Measurements from ENCODE around the gene EVC. TPM values are rescaled to one million over a fixed set of nuclear protein-coding genes. Genes with fewer than 3 reads are reported as not detected.

Gene EVC
- total RNA-seq, 2 experiments from 2014 or later, result 0.69 to 1.3 TPM

- no peaks in the 10 kb centered on the region for H3K4me1 Mint-ChIP-seq
- no peaks in the 10 kb centered on the region for H3K27me3 Mint-ChIP-seq
- H3K4me3 Mint-ChIP-seq, result no peak overlapping the region
- H3K36me3 Mint-ChIP-seq (ENCODE audit: low read depth), result no peaks in the 10 kb centered on the region
- DNase-seq, result no peak
- CTCF ChIA-PET, result interaction anchor here (0.6 kb wide), 1 partner anchor 477 kb away, joined by 3 read pairs; no protein-coding TSS in a partner anchor
- H3K27ac Mint-ChIP-seq, result no peak overlapping the region
- POLR2A ChIA-PET, result no interaction called here
- no peaks in the 10 kb centered on the region for H3K9me3 Mint-ChIP-seq
These were observed 102.9 kb downstream of the EVC start for GRCh38 chr4:5813882-5814255.

- H3K4me1 Mint-ChIP-seq, result no peaks in the 10 kb centered on the region
- no peak overlapping the region for H3K27ac Mint-ChIP-seq
- H3K27me3 Mint-ChIP-seq, result no peaks in the 10 kb centered on the region
- POLR2A ChIA-PET, result no interaction called here
- no peak overlapping the region for H3K4me3 Mint-ChIP-seq
- no peaks in the 10 kb centered on the region for H3K9me3 Mint-ChIP-seq
- no peak for DNase-seq
- H3K36me3 Mint-ChIP-seq (ENCODE audit: low read depth), result no peaks in the 10 kb centered on the region
- CTCF ChIA-PET, result no interaction called here
These were observed 103.4 kb downstream of the EVC start for GRCh38 chr4:5814421-5814820.

GRCh38 chr4:5815641-5816040 is 104.6 kb downstream of the EVC start:
- Mint-ChIP-seq H3K4me3 (no peak overlapping the region), H3K27me3 (no peaks in the 10 kb centered on the region), H3K4me1 (no peaks in the 10 kb centered on the region), H3K9me3 (no peaks in the 10 kb centered on the region), H3K36me3 (ENCODE audit: low read depth) (no peaks in the 10 kb centered on the region), H3K27ac (no peak overlapping the region)
- ChIA-PET CTCF (no interaction called here), POLR2A (no interaction called here)
- DNase-seq, result no peak

- no peak for DNase-seq
- H3K27ac Mint-ChIP-seq, result no peak overlapping the region
- CTCF ChIA-PET, result no interaction called here
- no peaks in the 10 kb centered on the region for H3K9me3 Mint-ChIP-seq
- no peaks in the 10 kb centered on the region for H3K27me3 Mint-ChIP-seq
- POLR2A ChIA-PET, result no interaction called here
- H3K4me3 Mint-ChIP-seq, result no peak overlapping the region
- H3K36me3 Mint-ChIP-seq (ENCODE audit: low read depth), result no peaks in the 10 kb centered on the region
- no peaks in the 10 kb centered on the region for H3K4me1 Mint-ChIP-seq
These were observed 105.1 kb downstream of the EVC start for GRCh38 chr4:5816101-5816500.

GRCh38 chr4:5816851-5817375 is 105.9 kb downstream of the EVC start:
- Mint-ChIP-seq H3K36me3 (ENCODE audit: low read depth) (no peaks in the 10 kb centered on the region), H3K9me3 (no peaks in the 10 kb centered on the region), H3K27me3 (no peaks in the 10 kb centered on the region), H3K4me1 (no peaks in the 10 kb centered on the region), H3K4me3 (no peak overlapping the region), H3K27ac (no peak overlapping the region)
- no peak for DNase-seq
- ChIA-PET POLR2A (no interaction called here), CTCF (no interaction called here)

GRCh38 chr4:5821665-5822358 is 110.8 kb downstream of the EVC start:
- POLR2A ChIA-PET, result no interaction called here

GRCh38 chr4:5822619-5823018 is 111.6 kb downstream of the EVC start:
- no peak for DNase-seq
- H3K36me3 Mint-ChIP-seq (ENCODE audit: low read depth), result no peaks in the 10 kb centered on the region
- no peak overlapping the region for H3K4me3 Mint-ChIP-seq
- no peak overlapping the region for H3K27ac Mint-ChIP-seq
- peaks cover 37% of the 10 kb centered on the region for H3K4me1 Mint-ChIP-seq
- ChIA-PET POLR2A (no interaction called here), CTCF (no interaction called here)
- peaks cover 2% of the 10 kb centered on the region for H3K27me3 Mint-ChIP-seq
- H3K9me3 Mint-ChIP-seq, result no peaks in the 10 kb centered on the region

More at GRCh38 chr4:5821665-5822358, 110.8 kb downstream of the EVC start:
- no peaks in the 10 kb centered on the region for H3K27me3 Mint-ChIP-seq
- H3K4me3 Mint-ChIP-seq, result no peak overlapping the region
- no peaks in the 10 kb centered on the region for H3K9me3 Mint-ChIP-seq
- CTCF ChIA-PET, result no interaction called here
- no peak overlapping the region for H3K27ac Mint-ChIP-seq
- peaks cover 30% of the 10 kb centered on the region for H3K4me1 Mint-ChIP-seq
- H3K36me3 Mint-ChIP-seq (ENCODE audit: low read depth), result no peaks in the 10 kb centered on the region
- DNase-seq, result no peak

- ChIA-PET POLR2A (no interaction called here), CTCF (interaction anchor here (0.6 kb wide), 1 partner anchor 830 kb away, joined by 3 read pairs; no protein-coding TSS in a partner anchor)
- H3K4me1 Mint-ChIP-seq, result peaks cover 37% of the 10 kb centered on the region
- DNase-seq, result no peak
- H3K9me3 Mint-ChIP-seq, result no peaks in the 10 kb centered on the region
- no peak overlapping the region for H3K27ac Mint-ChIP-seq
- no peaks in the 10 kb centered on the region for H3K36me3 Mint-ChIP-seq (ENCODE audit: low read depth)
- no peak overlapping the region for H3K4me3 Mint-ChIP-seq
- H3K27me3 Mint-ChIP-seq, result peaks cover 8% of the 10 kb centered on the region
These were observed 112.7 kb downstream of the EVC start for GRCh38 chr4:5823542-5824211.

- ChIA-PET CTCF (interaction anchor here (0.6 kb wide), 1 partner anchor 830 kb away, joined by 3 read pairs; no protein-coding TSS in a partner anchor), POLR2A (no interaction called here)
- no peak overlapping the region for H3K27ac Mint-ChIP-seq
These were observed 113.2 kb downstream of the EVC start for GRCh38 chr4:5824227-5824626.

GRCh38 chr4:5824635-5825034 is 113.6 kb downstream of the EVC start:
- DNase-seq, result no peak
- ChIA-PET CTCF (interaction anchor here (0.6 kb wide), 1 partner anchor 831 kb away, joined by 3 read pairs; no protein-coding TSS in a partner anchor), POLR2A (no interaction called here)
- H3K36me3 Mint-ChIP-seq (ENCODE audit: low read depth), result no peaks in the 10 kb centered on the region
- no peak overlapping the region for H3K27ac Mint-ChIP-seq
- H3K9me3 Mint-ChIP-seq, result no peaks in the 10 kb centered on the region
- H3K4me1 Mint-ChIP-seq, result peaks cover 37% of the 10 kb centered on the region
- H3K27me3 Mint-ChIP-seq, result peaks cover 10% of the 10 kb centered on the region
- H3K4me3 Mint-ChIP-seq, result no peak overlapping the region

More at GRCh38 chr4:5824227-5824626, 113.2 kb downstream of the EVC start:
- H3K9me3 Mint-ChIP-seq, result no peaks in the 10 kb centered on the region
- no peaks in the 10 kb centered on the region for H3K36me3 Mint-ChIP-seq (ENCODE audit: low read depth)
- no peak for DNase-seq
- H3K27me3 Mint-ChIP-seq, result peaks cover 8% of the 10 kb centered on the region
- peaks cover 37% of the 10 kb centered on the region for H3K4me1 Mint-ChIP-seq
- H3K4me3 Mint-ChIP-seq, result no peak overlapping the region

GRCh38 chr4:5825321-5826041 is 114.5 kb downstream of the EVC start:
- DNase-seq, result no peak
- CTCF ChIA-PET, result no interaction called here
- H3K36me3 Mint-ChIP-seq (ENCODE audit: low read depth), result no peaks in the 10 kb centered on the region
- H3K4me3 Mint-ChIP-seq, result no peak overlapping the region
- no peak overlapping the region for H3K27ac Mint-ChIP-seq
- POLR2A ChIA-PET, result no interaction called here
- H3K9me3 Mint-ChIP-seq, result no peaks in the 10 kb centered on the region
- H3K4me1 Mint-ChIP-seq, result peaks cover 37% of the 10 kb centered on the region
- peaks cover 17% of the 10 kb centered on the region for H3K27me3 Mint-ChIP-seq

- Mint-ChIP-seq H3K4me1 (peaks cover 37% of the 10 kb centered on the region), H3K27me3 (peaks cover 17% of the 10 kb centered on the region), H3K9me3 (no peaks in the 10 kb centered on the region), H3K27ac (no peak overlapping the region), H3K4me3 (no peak overlapping the region), H3K36me3 (ENCODE audit: low read depth) (no peaks in the 10 kb centered on the region)
- ChIA-PET POLR2A (no interaction called here), CTCF (interaction anchor here (0.5 kb wide), 1 partner anchor 506 kb away, joined by 6 read pairs; no protein-coding TSS in a partner anchor)
- no peak for DNase-seq
These were observed 115.6 kb downstream of the EVC start for GRCh38 chr4:5826437-5827107.

All from activated CD4-positive, alpha-beta T cell treated with anti-CD3 and anti-CD28 coated beads, Interleukin-2, amount 10 ng/mL, durations not matched to agents 7 days and 5 days (primary cell).